Caco-2 (cell line): ENCODE measurements around the gene CXCL9. TPM values are rescaled to one million over a fixed set of nuclear protein-coding genes. Genes with fewer than 3 reads are reported as not detected.

Experiments
- BruUV-seq: library from RNA; stranded (reverse); fragments of 400-500 nt; replicated peaks from 2 replicates; lab custom pipeline; 2021; lab: Mats Ljungman, UMichigan
- CTCF ChIA-PET: fragments of 300-600 bp; sonication (Branson Sonifier 250); formaldehyde crosslinking; loops from one replicate; lab custom pipeline; 2022; ENCODE audit warnings: antibody characterized with exemption; lab: Charles Lee
- POLR2A ChIA-PET: fragments of 300-600 bp; sonication (Branson Sonifier 250); formaldehyde crosslinking; loops from one replicate; lab custom pipeline; 2022; ENCODE audit warnings: antibody characterized with exemption; lab: Charles Lee
- DNase-seq, 2 experiments: peaks; one replicate each; pipeline versions ENCODE4 v3.0.0 to v3.0.0-alpha.2; 2020 to 2022
- H3K27me3 ChIP-seq: replicated peaks from 2 replicates; pipeline ENCODE4 v1.6.0; 2011; ENCODE audit warnings: low read length; ENCODE audit not compliant: control insufficient read depth, insufficient read depth
- H3K36me3 ChIP-seq: 2 replicates; pipeline ENCODE4 v1.5.1; 2011; ENCODE audit warnings: low read length; ENCODE audit not compliant: control insufficient read depth, insufficient read depth
- H3K4me1 ChIP-seq: fragments of 250-450 bp; sonication (Bioruptor Pico); 2 replicates; pipeline ENCODE4 v1.5.1; 2020; ENCODE audit warnings: mild to moderate bottlenecking
- H3K4me3 ChIP-seq: 2 replicates; pipeline ENCODE4 v1.5.1; 2011; ENCODE audit warnings: low read depth, mild to moderate bottlenecking, control low read depth, low read length
- H3K9me3 ChIP-seq: fragments of 250-450 bp; sonication (Bioruptor Pico); 2 replicates; pipeline ENCODE4 v1.5.1; 2020; ENCODE audit warnings: mild to moderate bottlenecking, moderate library complexity
- H3K27ac Mint-ChIP-seq: one replicate; pipeline ENCODE4 v1.8.0; 2022; ENCODE audit warnings: mixed read lengths; ENCODE audit not compliant: unreplicated experiment
- H3K27me3 Mint-ChIP-seq: one replicate; pipeline ENCODE4 v1.8.0; 2022; ENCODE audit warnings: mixed read lengths; ENCODE audit not compliant: insufficient read depth, unreplicated experiment
- H3K36me3 Mint-ChIP-seq: one replicate; pipeline ENCODE4 v1.8.0; 2022; ENCODE audit warnings: mild to moderate bottlenecking, mixed read lengths; ENCODE audit not compliant: insufficient read depth, unreplicated experiment
- H3K4me1 Mint-ChIP-seq: one replicate; pipeline ENCODE4 v1.8.0; 2022; ENCODE audit warnings: low read depth, mixed read lengths; ENCODE audit not compliant: unreplicated experiment
- H3K4me3 Mint-ChIP-seq: one replicate; pipeline ENCODE4 v1.8.0; 2022; ENCODE audit warnings: mild to moderate bottlenecking, moderate library complexity, mixed read lengths; ENCODE audit not compliant: unreplicated experiment
- H3K9me3 Mint-ChIP-seq: one replicate; pipeline ENCODE4 v1.8.0; 2022; ENCODE audit warnings: mixed read lengths; ENCODE audit not compliant: unreplicated experiment
- intact Hi-C: fragments of 100-400 bp; cut with micrococcal nuclease; formaldehyde crosslinking; loops from one replicate; pipeline ENCODE4 v1.10.0; 2022; ENCODE audit not compliant: unreplicated experiment
- total RNA-seq: library from RNA; stranded (reverse); gene quantifications from 2 replicates; pipeline ENCODE4 v1.2.3, GENCODE V29; 2022
- TF ChIP-seq, protein P1 (sequence below), 2 experiments: fragments of 200-600 bp in 1 of 2; IDR thresholded peaks; 1 replicate in 1 of 2; 2 replicates in 1 of 2; pipeline versions ENCODE4 v1.5.1 to v1.8.0; 2011 to 2022; ENCODE audit warnings: antibody characterized with exemption in 1 of 2, control low read depth in 1 of 2, inconsistent platforms in 1 of 2, low read depth in 1 of 2, low read length in 1 of 2, mild to moderate bottlenecking in 1 of 2, moderate library complexity in 1 of 2; ENCODE audit not compliant: insufficient read depth in 1 of 2, severe bottlenecking in 1 of 2, unreplicated experiment in 1 of 2

Gene CXCL9
- total RNA-seq, 1 experiment from 2014 or later, result not detected

DNA sequence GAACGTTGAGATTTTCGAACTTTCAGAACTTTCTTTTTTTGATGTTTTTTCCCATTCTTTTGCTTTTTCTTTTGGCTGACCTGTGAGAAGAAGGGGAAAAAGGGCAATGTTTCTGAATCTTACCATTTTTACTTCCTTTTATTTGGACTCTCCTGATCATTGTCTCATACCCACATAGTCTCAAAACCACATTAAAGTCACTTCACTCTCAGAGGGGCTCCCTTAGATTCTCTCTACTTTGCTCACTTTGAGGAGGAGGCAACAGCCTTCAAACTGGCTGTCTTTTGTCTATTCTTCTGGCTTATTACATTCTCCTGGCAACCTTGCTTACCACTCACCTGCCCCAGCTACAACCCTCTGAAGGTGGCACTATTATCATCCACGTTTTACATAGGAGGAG lies 3.7 kb downstream of the CXCL9 start:
- no peaks in the 10 kb centered on the region for H3K27me3 Mint-ChIP-seq
- intact Hi-C loops, result no loop called here
- H3K27me3 ChIP-seq, result no peaks in the 10 kb centered on the region
- DNase-seq, result no peak
- POLR2A ChIA-PET, result interaction anchor here (0.6 kb wide), 1 partner anchor 284 kb away, joined by 3 read pairs; no protein-coding TSS in a partner anchor
- H3K27ac Mint-ChIP-seq, result no peak overlapping the region
- CTCF ChIA-PET, result no interaction called here
- H3K9me3 ChIP-seq, result no peaks in the 10 kb centered on the region
- H3K9me3 Mint-ChIP-seq, result peaks cover 19% of the 10 kb centered on the region
- H3K36me3 Mint-ChIP-seq, result no peaks in the 10 kb centered on the region
- no peaks in the 10 kb centered on the region for H3K36me3 ChIP-seq
- BruUV-seq, result no TSS peak
- peaks cover 42% of the 10 kb centered on the region for H3K4me1 ChIP-seq
- TF ChIP-seq, protein P1, sequence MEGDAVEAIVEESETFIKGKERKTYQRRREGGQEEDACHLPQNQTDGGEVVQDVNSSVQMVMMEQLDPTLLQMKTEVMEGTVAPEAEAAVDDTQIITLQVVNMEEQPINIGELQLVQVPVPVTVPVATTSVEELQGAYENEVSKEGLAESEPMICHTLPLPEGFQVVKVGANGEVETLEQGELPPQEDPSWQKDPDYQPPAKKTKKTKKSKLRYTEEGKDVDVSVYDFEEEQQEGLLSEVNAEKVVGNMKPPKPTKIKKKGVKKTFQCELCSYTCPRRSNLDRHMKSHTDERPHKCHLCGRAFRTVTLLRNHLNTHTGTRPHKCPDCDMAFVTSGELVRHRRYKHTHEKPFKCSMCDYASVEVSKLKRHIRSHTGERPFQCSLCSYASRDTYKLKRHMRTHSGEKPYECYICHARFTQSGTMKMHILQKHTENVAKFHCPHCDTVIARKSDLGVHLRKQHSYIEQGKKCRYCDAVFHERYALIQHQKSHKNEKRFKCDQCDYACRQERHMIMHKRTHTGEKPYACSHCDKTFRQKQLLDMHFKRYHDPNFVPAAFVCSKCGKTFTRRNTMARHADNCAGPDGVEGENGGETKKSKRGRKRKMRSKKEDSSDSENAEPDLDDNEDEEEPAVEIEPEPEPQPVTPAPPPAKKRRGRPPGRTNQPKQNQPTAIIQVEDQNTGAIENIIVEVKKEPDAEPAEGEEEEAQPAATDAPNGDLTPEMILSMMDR (IDR thresholded peaks at IDR 0.05; ENCODE audit: insufficient read depth in 1 of 2, low read depth in 1 of 2, low read length in 1 of 2, severe bottlenecking in 1 of 2, unreplicated experiment in 1 of 2), result no peak
- H3K4me3 ChIP-seq, result no peak overlapping the region
- peaks cover 17% of the 10 kb centered on the region for H3K4me1 Mint-ChIP-seq
- H3K4me3 Mint-ChIP-seq, result no peak overlapping the region

DNA sequence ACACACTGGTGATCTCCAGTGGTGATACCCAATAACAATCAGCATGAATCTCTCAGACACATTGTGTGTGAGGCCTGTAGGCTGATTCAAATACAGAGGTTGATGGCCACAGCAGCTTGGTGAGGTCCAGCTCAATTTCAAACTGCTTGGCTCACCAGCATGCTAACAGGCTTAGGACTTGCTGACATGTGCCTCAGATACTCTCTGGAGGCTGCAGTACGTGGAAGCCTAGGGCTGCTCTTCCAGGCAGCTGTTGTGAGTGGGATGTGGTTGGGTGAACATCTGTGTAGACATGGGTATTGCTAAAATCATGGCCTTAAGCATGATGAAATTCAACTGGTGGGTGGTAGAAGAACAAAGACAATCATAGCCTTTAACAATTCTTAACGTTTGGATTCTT lies 4.3 kb downstream of the CXCL9 start:
- no peak for DNase-seq
- Histone ChIP-seq H3K4me1 (peaks cover 39% of the 10 kb centered on the region), H3K36me3 (no peaks in the 10 kb centered on the region), H3K9me3 (no peaks in the 10 kb centered on the region), H3K27me3 (no peaks in the 10 kb centered on the region), H3K4me3 (no peak overlapping the region)
- TF ChIP-seq, protein P1 (IDR thresholded peaks at IDR 0.05; ENCODE audit: insufficient read depth in 1 of 2, low read depth in 1 of 2, low read length in 1 of 2, severe bottlenecking in 1 of 2, unreplicated experiment in 1 of 2), result no peak
- Mint-ChIP-seq H3K9me3 (peaks cover 19% of the 10 kb centered on the region), H3K27me3 (no peaks in the 10 kb centered on the region), H3K4me3 (no peak overlapping the region), H3K4me1 (peaks cover 17% of the 10 kb centered on the region), H3K36me3 (no peaks in the 10 kb centered on the region), H3K27ac (peak overlapping the region; percentile 51)
- intact Hi-C loops, result no loop called here
- CTCF ChIA-PET, result no interaction called here
- POLR2A ChIA-PET, result no interaction called here
- BruUV-seq, result no TSS peak

GRCh38 chr4:76002176-76002575 lies 5.1 kb downstream of the CXCL9 start:
- intact Hi-C loops, result no loop called here
- H3K4me1 Mint-ChIP-seq, result peaks cover 13% of the 10 kb centered on the region
- H3K36me3 Mint-ChIP-seq, result no peaks in the 10 kb centered on the region
- H3K27me3 ChIP-seq, result no peaks in the 10 kb centered on the region
- TF ChIP-seq, protein P1 (IDR thresholded peaks at IDR 0.05; ENCODE audit: insufficient read depth in 1 of 2, low read depth in 1 of 2, low read length in 1 of 2, severe bottlenecking in 1 of 2, unreplicated experiment in 1 of 2), result no peak
- DNase-seq, result peak in 1 of 2 experiments; percentile 41
- H3K9me3 Mint-ChIP-seq, result peaks cover 19% of the 10 kb centered on the region
- H3K36me3 ChIP-seq, result no peaks in the 10 kb centered on the region
- BruUV-seq, result no TSS peak
- no peaks in the 10 kb centered on the region for H3K9me3 ChIP-seq
- ChIA-PET POLR2A (no interaction called here), CTCF (no interaction called here)
- peak overlapping the region; percentile 51 for H3K27ac Mint-ChIP-seq
- peaks cover 31% of the 10 kb centered on the region for H3K4me1 ChIP-seq
- no peak overlapping the region for H3K4me3 Mint-ChIP-seq
- no peak overlapping the region for H3K4me3 ChIP-seq
- no peaks in the 10 kb centered on the region for H3K27me3 Mint-ChIP-seq
